ENCODE data around the gene MYADM.
A peak's percentile ranks its signal among the peaks of the same experiment; 100 is the strongest.

MYADM gene

GRCh38 chr19:53892301-53892980 lies 24.8 kb downstream of the MYADM start:
- DNase-seq, result no peak

GRCh38 chr19:53892981-53893325 lies 25.3 kb downstream of the MYADM start:
- DNase-seq, result no peak

- no peak for DNase-seq
Observed at GRCh38 chr19:53894707-53895106, 27.0 kb downstream of the MYADM start.

- DNase-seq, result no peak
Observed at GRCh38 chr19:53896682-53897081, 29.0 kb downstream of the MYADM start.

- no peak for DNase-seq
Observed at GRCh38 chr19:53897459-53897858, 29.8 kb downstream of the MYADM start.

GRCh38 chr19:53898166-53898565 lies 30.5 kb downstream of the MYADM start:
- DNase-seq, result no peak

- no peak for DNase-seq
Observed at GRCh38 chr19:53898636-53899341, 31.1 kb downstream of the MYADM start.

- no peak for DNase-seq
Observed at GRCh38 chr19:53900191-53900860, 32.6 kb downstream of the MYADM start.

- no peak for DNase-seq
Observed at GRCh38 chr19:53903055-53903680, 35.5 kb downstream of the MYADM start.

GRCh38 chr19:53904909-53905308 lies 37.2 kb downstream of the MYADM start:
- no peak for DNase-seq

- DNase-seq, result no peak
Observed at GRCh38 chr19:53905787-53906186, 38.1 kb downstream of the MYADM start.

GRCh38 chr19:53906211-53907192 lies 38.8 kb downstream of the MYADM start:
- DNase-seq, result no peak

GRCh38 chr19:53907193-53907581 lies 39.5 kb downstream of the MYADM start:
- no peak for DNase-seq

GRCh38 chr19:53907690-53908089 lies 40.0 kb downstream of the MYADM start:
- DNase-seq, result no peak

GRCh38 chr19:53908106-53908934 lies 40.6 kb downstream of the MYADM start:
- peak in 1 of 2 experiments; percentile 21 for DNase-seq

GRCh38 chr19:53908935-53909415 lies 41.3 kb downstream of the MYADM start, which contains the start of gene CACNG7:
Gene CACNG7, plus strand, starts transcription at chr19:53909278. Its CDS starts 3,554 bp downstream, at chr19:53912832.
- no peak for DNase-seq

GRCh38 chr19:53909471-53910169 lies 41.9 kb downstream of the MYADM start:
- DNase-seq, result no peak

GRCh38 chr19:53910170-53910518 lies 42.5 kb downstream of the MYADM start:
- DNase-seq, result no peak

GRCh38 chr19:53912653-53913052 lies 45.0 kb downstream of the MYADM start:
- DNase-seq, result no peak

GRCh38 chr19:53915000-53915399 lies 47.3 kb downstream of the MYADM start:
- no peak for DNase-seq

- DNase-seq, result no peak
Observed at GRCh38 chr19:53916004-53916403, 48.3 kb downstream of the MYADM start.
